Erythroblast (primary cell): ENCODE data around the gene TCF12.

ENCODE experiments used
- DNase-seq, 2 experiments: peaks; one replicate each; lab custom pipeline; 2025; lab: John Stamatoyannopoulos, UW
- GATA1 ChIP-seq: IDR thresholded peaks from 2 replicates; pipeline ENCODE4 v1.6.1; 2011; ENCODE audit warnings: low read depth, mild to moderate bottlenecking, control low read depth, low read length, moderate library complexity
- POLR2A ChIP-seq: IDR thresholded peaks from 2 replicates; pipeline ENCODE4 v1.6.1; 2011; ENCODE audit warnings: mild to moderate bottlenecking, low read length

The TCF12 gene

DNA sequence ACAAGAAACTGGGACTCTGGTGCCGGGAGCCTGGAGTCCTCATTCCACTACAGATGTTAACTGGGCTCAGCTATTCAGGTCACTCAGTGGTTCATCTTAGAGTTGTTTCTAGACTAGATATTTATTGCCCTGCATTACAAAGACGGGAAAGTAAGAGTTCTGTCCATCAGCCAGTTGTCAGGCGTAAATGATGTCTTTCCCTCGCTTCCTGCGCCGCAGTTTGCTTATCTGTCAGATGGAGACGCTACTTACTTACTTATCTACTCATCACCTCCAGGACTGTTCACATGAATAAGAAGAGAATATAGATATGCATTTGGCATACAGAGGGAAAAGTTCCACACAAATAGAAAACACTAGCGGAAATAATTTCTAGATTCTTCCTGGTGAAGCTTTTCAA lies 410.0 kb downstream of the TCF12 start:
- no peak for DNase-seq
- TF ChIP-seq POLR2A, result no peak
- no peak for TF ChIP-seq GATA1

DNA sequence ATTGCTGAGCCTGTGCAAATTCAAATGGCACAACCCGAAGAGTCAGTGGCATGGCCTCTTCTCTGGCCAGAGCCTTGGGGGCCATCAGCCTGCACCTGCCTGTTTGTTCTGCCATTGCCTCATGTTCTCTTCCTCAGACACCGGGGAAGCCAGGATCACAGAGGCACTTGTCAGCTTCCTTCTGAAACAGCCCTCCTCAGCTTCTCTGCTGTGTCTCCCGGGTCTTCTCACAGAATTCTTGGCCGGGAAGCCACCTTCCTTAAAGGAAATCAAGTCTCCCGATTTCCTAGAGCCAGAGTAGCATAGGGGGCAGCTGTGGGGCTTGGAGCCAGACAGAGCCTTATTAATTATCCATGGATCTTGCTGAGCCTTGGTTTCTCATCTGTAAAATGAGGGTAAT lies 410.5 kb downstream of the TCF12 start:
- no peak for TF ChIP-seq POLR2A
- no peak for TF ChIP-seq GATA1
- DNase-seq, result no peak

GRCh38 chr15:57329582-57330367 lies 411.3 kb downstream of the TCF12 start:
- no peak for TF ChIP-seq POLR2A
- TF ChIP-seq GATA1, result no peak
- no peak for DNase-seq

GRCh38 chr15:57330619-57331340 lies 412.3 kb downstream of the TCF12 start:
- no peak for DNase-seq
- TF ChIP-seq GATA1 (no peak), POLR2A (no peak)

DNA sequence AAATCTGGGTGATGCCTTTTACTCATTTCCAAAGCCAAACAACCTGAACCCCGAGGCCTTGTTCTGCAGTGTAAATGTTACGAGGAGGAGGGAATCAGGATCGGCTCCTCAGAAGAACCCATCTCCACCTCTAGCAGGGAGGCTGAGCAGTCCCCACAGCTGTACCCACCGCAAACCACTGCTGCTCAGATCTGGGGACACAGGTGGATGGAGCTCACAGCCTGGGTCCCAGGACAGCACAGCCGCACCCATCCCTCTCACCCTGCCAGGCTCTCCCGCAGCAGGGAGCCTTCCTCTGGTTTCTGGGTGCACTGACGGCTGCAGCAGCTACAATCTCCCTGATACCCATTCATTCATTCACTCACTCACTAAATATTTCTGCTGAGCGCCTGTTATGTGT lies 413.9 kb downstream of the TCF12 start:
- no peak for DNase-seq
- no peak for TF ChIP-seq POLR2A
- TF ChIP-seq GATA1, result no peak

DNA sequence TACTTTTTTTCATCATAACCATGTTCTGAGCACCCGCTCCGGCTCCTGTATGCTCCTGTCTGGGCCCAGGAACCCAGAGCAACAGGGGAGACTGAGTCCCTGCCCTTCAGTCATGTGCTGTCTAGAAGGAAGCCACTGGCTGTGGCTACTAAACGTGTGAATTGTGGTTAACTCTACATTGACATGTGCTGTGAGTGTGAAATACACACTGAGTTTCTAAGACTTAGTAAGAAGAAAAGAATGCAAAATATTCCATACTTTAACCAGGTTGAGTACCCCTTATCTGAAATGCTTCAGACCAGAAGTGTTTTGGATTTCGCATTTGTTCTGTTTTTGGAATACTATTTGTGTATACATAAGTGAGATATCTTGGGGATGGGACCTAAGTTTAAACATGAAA lies 415.0 kb downstream of the TCF12 start:
- TF ChIP-seq GATA1, result no peak
- TF ChIP-seq POLR2A, result no peak
- DNase-seq, result no peak

DNA sequence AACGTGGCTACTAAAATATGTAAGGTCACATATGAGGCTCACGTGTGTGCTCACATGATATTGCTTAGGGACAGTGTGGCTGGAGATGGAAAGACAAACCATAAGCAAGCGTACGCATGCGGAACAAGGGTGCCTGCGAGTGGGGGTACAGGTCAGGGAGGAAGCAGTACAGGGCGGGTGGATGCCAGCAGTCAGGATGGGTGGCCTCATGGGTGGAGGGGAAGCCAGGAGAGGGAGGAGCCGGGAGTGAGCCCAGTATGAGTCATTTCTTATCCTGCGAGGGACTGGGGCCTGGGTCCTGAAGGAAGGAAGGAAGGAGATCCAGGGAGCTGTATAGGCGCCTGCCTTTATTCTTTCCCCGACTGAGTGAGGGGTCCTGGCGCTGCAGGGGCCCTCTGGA lies 415.8 kb downstream of the TCF12 start:
- DNase-seq, result no peak
- no peak for TF ChIP-seq POLR2A
- TF ChIP-seq GATA1, result no peak

DNA sequence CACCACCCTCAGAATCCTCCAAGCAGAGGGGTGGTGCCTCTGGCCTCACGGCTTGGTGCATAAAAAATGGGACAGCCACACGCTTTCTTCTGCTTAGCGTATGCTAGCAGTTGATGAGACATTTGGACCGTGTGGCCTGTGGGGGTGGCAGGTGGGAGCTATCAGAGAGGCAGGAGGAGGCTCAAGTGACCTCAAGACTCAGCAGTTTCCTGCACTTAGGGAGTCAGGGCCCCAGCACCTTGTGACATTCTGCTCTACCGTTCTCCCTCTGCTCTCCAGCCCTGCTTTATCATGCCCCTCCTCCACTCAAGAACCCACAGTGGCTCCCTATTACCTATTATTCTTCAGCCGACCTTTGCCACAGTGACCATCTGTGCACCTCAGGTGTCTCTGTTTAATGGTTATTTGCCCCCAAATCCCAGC lies 416.9 kb downstream of the TCF12 start:
- no peak for DNase-seq
- TF ChIP-seq GATA1 (no peak), POLR2A (no peak)

DNA sequence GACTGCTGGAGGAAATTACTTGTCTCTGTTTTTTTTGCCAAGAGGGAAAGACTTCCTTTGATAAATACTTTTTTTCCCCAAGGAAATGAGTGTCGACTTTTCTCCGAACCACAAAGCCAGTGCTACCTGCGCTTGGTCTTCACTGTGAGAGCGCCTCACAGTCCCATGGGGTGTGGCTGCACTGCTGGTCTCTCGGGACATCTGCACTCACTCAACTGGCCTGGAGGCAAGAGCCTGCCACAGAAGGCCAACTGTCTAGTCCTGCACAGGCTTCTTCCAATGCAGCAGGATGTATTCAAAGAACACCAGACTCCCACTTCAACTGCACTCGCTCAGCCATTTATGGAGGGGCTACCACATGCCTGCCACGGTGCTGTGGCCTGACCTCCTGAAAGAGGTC lies 417.3 kb downstream of the TCF12 start:
- DNase-seq, result no peak
- TF ChIP-seq POLR2A, result no peak
- TF ChIP-seq GATA1, result no peak

DNA sequence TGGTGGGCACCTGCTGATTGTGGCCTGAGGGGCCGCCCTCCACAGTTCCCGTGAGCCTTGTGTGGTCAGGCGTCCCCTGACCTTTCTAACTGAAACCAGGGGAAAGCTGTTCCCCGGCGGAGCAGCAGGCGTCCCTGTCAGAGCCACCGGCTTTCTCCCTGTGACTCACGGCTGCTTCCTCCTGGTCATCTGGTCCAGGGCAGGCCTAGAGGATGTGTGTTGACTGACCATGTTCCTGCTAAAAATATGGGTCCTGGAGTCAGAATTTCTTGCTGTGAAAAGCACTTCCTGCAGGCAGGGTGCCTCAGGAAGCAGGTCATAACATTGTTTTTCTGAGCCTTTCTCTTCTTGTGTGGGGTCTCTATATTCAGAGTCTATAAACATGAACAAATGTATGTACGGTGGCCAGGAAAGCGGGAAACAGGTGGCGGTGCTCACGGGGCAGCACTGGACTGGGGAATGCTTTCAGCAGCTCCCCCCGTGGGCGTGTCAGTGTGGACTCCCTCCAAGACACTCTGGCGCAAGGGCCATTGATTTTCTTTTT lies 419.5 kb downstream of the TCF12 start:
- TF ChIP-seq GATA1, result no peak
- TF ChIP-seq POLR2A, result no peak
- DNase-seq, result no peak

DNA sequence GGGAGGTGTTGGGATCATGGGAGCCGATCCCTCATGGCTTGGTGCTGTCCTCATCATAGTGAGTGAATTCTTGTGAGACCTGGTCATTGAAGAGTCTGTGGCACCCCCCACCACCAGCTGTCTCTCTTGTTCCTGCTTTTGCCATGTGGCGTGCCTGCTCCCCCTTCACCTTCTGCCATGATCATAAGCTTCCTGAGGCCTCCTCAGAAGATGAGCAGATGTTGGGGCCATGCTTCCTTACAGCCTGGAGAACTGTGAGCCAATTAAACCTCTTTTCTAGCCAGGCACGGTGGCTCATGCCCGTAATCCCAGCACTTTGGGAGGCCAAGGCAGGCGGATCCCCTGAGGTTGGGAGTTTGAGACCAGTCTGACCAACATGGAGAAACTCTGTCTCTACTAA lies 420.9 kb downstream of the TCF12 start:
- no peak for DNase-seq
- TF ChIP-seq POLR2A (no peak), GATA1 (no peak)
